ES-I3 (cell line): ENCODE measurements around the gene RERE.

ENCODE experiments used
- H3K36me3 ChIP-seq: 2 replicates; pipeline ENCODE4 v1.6.1; 2013; ENCODE audit warnings: mild to moderate bottlenecking, low read length, control low read depth, moderate library complexity; ENCODE audit not compliant: insufficient read depth
- H3K4me1 ChIP-seq: 2 replicates; pipeline ENCODE4 v1.6.1; 2013; ENCODE audit warnings: mild to moderate bottlenecking, control low read depth, low read length; ENCODE audit not compliant: insufficient read depth
- H3K9ac ChIP-seq: 2 replicates; pipeline ENCODE4 v1.6.1; 2013; ENCODE audit warnings: low read depth, mild to moderate bottlenecking, low read length, moderate library complexity
- H3K9me3 ChIP-seq: 2 replicates; pipeline ENCODE4 v1.6.1; 2013; ENCODE audit warnings: mild to moderate bottlenecking, low read length, moderate library complexity; ENCODE audit not compliant: control insufficient read depth, insufficient read depth

RERE gene

DNA sequence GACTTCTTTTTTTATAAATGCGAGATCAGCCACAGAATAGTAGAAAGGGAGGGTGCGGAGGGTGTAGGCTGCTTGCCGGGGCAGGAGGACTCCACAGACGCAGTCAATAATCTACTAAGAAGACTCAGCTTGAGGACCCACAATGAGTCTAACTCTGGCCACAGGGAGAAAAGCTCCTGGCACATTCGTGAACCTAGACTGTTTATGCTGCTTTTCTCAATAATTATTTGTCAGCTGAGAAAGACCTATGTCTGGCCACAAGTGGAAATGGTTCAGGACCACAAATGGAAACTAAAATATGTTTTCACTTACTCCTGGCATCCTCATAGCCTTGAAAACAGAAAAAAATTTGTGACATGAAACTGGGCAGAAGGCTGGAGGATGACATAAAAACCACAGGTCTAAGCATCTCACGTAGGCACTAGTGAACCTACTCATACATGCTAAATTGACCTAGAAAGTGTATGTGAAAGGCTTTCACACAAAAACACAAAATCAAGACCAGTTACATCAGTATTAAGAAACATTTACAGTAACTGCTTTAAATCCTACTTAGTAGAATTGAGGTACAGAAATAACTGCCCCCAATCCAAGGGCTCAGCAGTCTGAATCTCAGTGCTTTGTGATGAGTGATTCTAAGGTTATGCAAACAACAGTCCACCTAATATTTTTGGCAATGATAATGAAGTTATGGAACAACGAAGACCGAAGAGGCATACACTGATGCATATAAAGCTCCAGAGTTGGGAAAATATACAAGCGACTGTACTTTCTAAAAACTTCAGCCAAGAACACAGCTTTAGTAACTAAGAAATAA lies 340.1 kb downstream of the RERE start:
- Histone ChIP-seq H3K4me1 (peaks cover 22% of the 10 kb centered on the region), H3K9ac (no peak overlapping the region), H3K9me3 (no peaks in the 10 kb centered on the region), H3K36me3 (no peaks in the 10 kb centered on the region)

GRCh38 chr1:8476006-8476405 lies 341.4 kb downstream of the RERE start:
- H3K4me1 ChIP-seq, result peaks cover 11% of the 10 kb centered on the region
- no peak overlapping the region for H3K9ac ChIP-seq
- no peaks in the 10 kb centered on the region for H3K36me3 ChIP-seq
- no peaks in the 10 kb centered on the region for H3K9me3 ChIP-seq

DNA sequence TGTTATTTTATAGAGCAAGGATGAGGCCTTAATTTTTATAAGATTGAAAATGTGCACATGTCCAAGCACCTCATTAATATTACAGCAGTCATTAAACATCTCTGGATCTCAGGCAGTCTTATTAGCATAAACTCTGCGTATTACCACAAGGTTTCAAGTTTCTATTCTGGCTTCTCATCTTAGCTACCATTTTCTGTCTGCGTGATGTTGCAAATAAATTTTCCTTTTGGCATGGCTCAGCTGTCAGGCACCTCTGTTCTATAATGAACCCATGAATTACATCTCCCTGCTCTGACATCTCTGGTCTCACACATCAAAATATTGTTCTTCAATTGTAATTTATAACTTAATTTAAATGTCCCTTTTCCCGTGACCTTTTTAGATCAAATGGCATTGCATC lies 343.1 kb downstream of the RERE start:
- no peaks in the 10 kb centered on the region for H3K9me3 ChIP-seq
- peaks cover 11% of the 10 kb centered on the region for H3K4me1 ChIP-seq
- H3K36me3 ChIP-seq, result no peaks in the 10 kb centered on the region
- H3K9ac ChIP-seq, result no peak overlapping the region

DNA sequence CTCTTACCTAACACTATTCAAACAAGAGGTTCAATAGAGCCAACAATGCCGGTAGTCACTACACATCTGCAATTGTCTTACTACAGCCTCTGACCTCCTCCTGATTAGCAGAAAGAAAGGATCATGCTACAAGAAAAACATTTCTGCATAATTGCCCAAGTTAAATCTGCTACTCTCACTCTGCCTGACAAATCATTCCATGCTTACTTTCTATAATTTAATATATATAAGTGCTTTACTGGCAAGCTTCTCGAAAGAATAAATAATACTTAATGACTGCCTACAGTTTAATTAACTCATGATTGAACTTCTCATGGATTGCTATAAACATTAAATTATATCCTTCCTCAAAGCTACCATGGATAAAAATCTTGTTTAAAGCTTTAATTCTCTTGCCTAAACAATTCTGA lies 343.5 kb downstream of the RERE start:
- no peaks in the 10 kb centered on the region for H3K36me3 ChIP-seq
- no peaks in the 10 kb centered on the region for H3K9me3 ChIP-seq
- H3K9ac ChIP-seq, result no peak overlapping the region
- peaks cover 11% of the 10 kb centered on the region for H3K4me1 ChIP-seq

GRCh38 chr1:8473121-8473875 lies 344.1 kb downstream of the RERE start:
- Histone ChIP-seq H3K9ac (no peak overlapping the region), H3K4me1 (peaks cover 10% of the 10 kb centered on the region), H3K36me3 (no peaks in the 10 kb centered on the region), H3K9me3 (no peaks in the 10 kb centered on the region)

DNA sequence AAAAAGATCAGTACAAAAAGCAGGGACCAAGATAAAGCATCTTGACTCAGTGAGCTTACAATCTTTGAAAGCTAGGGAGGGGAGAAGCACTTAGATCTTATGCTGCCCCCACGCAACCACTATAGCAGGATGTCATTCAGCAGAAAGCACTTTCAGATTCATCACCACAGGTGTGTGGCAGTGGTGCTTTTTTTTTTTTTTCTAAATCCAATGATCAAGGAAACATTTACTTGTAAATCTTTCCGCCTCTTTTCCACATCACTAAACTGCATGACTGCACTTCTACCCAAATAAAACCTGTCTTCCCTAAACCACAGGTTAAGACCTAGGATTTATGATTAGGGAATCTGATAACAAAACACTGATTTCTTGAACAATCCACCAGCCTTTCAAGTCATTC lies 344.8 kb downstream of the RERE start:
- no peak overlapping the region for H3K9ac ChIP-seq
- peaks cover 5% of the 10 kb centered on the region for H3K4me1 ChIP-seq
- no peaks in the 10 kb centered on the region for H3K36me3 ChIP-seq
- H3K9me3 ChIP-seq, result no peaks in the 10 kb centered on the region

DNA sequence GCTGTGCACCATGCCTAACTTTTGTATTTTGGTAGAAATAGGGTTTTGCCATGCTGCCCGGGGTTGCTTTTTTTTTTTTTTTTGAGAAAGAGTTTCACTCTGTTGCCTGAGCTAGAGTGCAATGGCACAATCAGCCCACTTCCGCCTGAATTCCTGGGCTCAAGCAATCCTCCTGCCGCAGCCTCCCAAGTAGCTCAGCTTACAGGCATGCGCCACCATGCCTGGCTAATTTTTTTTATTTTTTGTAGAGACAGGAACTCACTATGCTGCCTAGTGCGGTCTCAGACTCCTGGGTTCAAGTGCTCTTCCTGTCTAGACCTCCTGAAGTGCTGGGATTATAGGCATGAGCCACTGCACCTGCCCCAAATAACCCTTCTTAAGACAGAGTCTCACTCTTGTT lies 346.0 kb downstream of the RERE start:
- H3K36me3 ChIP-seq, result no peaks in the 10 kb centered on the region
- H3K4me1 ChIP-seq, result peaks cover 8% of the 10 kb centered on the region
- no peak overlapping the region for H3K9ac ChIP-seq
- no peaks in the 10 kb centered on the region for H3K9me3 ChIP-seq

- Histone ChIP-seq H3K36me3 (no peaks in the 10 kb centered on the region), H3K4me1 (peaks cover 34% of the 10 kb centered on the region), H3K9ac (no peak overlapping the region), H3K9me3 (no peaks in the 10 kb centered on the region)
These were observed 348.7 kb downstream of the RERE start for GRCh38 chr1:8468751-8469150.

DNA sequence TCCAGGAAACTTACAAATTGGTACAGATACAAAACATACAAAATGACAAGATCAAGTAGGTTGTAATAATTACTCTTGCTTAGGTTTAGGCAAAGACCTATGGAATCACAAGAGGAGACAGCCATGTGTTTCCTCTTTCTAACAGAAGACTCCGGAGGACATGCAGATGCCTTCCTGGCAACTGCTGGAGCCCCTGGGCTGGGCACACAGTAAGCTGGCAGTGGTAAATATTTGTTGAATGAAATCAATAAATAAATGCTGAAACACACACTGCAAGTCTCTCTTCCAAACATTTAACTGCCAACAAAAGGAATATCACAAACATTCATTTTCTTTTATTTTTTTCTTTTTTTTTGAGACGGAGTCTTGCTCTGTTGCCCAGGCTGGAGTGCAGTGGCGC lies 350.1 kb downstream of the RERE start:
- H3K9ac ChIP-seq, result no peak overlapping the region
- peaks cover 43% of the 10 kb centered on the region for H3K4me1 ChIP-seq
- no peaks in the 10 kb centered on the region for H3K9me3 ChIP-seq
- no peaks in the 10 kb centered on the region for H3K36me3 ChIP-seq

- Histone ChIP-seq H3K36me3 (no peaks in the 10 kb centered on the region), H3K9me3 (no peaks in the 10 kb centered on the region), H3K4me1 (peaks cover 51% of the 10 kb centered on the region), H3K9ac (no peak overlapping the region)
These were observed 351.7 kb downstream of the RERE start for GRCh38 chr1:8465692-8466091.

GRCh38 chr1:8465013-8465412 lies 352.4 kb downstream of the RERE start:
- Histone ChIP-seq H3K9ac (no peak overlapping the region), H3K9me3 (no peaks in the 10 kb centered on the region), H3K4me1 (peaks cover 58% of the 10 kb centered on the region), H3K36me3 (no peaks in the 10 kb centered on the region)

DNA sequence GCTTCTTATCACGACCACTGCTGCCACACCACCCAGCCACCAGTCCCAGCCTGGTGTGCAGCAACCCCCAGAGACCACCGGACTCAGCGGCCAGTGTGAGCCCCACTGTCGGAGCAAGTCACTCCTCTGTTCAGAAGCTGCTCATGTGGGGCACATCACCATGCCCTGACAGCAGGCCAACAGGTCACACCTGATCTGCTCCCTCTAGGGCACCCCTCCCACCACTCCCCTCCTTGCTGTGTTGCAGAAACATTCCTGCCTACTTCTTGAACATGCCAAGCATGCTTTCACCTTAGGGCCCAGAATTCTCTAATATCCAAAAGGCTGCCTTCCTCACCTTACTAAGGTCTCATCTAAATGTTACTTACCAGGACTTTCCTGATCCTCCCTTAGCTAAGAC lies 353.1 kb downstream of the RERE start:
- Histone ChIP-seq H3K9me3 (no peaks in the 10 kb centered on the region), H3K9ac (no peak overlapping the region), H3K4me1 (peaks cover 64% of the 10 kb centered on the region), H3K36me3 (no peaks in the 10 kb centered on the region)

DNA sequence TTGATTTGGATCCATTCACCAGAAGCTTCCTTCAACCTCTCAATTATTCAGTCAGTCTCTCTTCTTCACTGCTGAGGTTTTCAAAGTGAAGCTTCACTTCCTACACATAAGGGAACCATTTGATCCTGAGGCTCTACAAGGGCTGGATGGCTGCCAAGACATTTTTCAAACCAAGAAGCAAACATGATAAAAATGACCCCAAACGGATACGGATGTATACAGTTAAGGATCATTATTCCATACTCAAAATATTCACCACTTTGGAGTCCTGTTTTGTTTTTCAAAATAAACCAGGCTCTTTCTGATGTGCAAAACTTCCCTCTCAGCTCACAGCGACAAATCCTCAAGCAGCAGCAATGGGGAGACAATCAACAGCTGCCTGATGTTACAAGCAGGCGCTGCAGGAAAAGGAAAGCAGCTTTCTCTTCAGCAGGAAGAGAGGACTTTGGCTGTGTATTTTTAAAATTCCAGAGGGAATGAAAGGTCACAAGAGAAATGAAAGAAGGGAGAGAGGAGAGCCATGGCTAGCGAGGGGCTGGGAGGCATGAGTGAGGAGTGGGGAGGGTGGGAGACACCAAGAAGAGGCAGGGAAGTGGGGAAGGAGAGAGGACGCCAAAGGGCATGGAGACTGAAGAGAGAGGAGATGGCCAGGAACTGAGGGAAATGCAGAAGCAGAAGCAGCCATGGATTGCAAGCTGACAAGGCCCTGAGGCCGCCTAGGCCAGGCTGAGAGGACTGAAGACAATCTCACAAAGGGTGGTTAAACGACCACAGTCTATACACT lies 354.1 kb downstream of the RERE start:
- no peaks in the 10 kb centered on the region for H3K9me3 ChIP-seq
- H3K4me1 ChIP-seq, result peaks cover 74% of the 10 kb centered on the region
- no peaks in the 10 kb centered on the region for H3K36me3 ChIP-seq
- no peak overlapping the region for H3K9ac ChIP-seq

- Histone ChIP-seq H3K9ac (no peak overlapping the region), H3K9me3 (no peaks in the 10 kb centered on the region), H3K4me1 (peaks cover 83% of the 10 kb centered on the region), H3K36me3 (no peaks in the 10 kb centered on the region)
These were observed 355.0 kb downstream of the RERE start for GRCh38 chr1:8462371-8462892.
